BE2C (cell line): Measurements from ENCODE around the gene TOX3.

Experiments
- DNase-seq: peaks from one replicate; pipeline ENCODE4 v3.0.0-alpha.2; 2020
- H3K27me3 ChIP-seq: fragments of 250-450 bp; sonication (Bioruptor Pico); 2 replicates; pipeline ENCODE4 v1.5.1; 2020; ENCODE audit warnings: mild to moderate bottlenecking
- H3K36me3 ChIP-seq: fragments of 250-450 bp; sonication (Bioruptor Pico); 2 replicates; pipeline ENCODE4 v1.5.1; 2020; ENCODE audit warnings: mild to moderate bottlenecking
- H3K4me1 ChIP-seq: fragments of 250-450 bp; sonication (Bioruptor Pico); 2 replicates; pipeline ENCODE4 v1.5.1; 2020
- H3K4me3 ChIP-seq: 2 replicates; pipeline ENCODE4 v1.5.1; 2011; ENCODE audit warnings: low read depth, low read length
- H3K9me3 ChIP-seq: fragments of 250-450 bp; sonication (Bioruptor Pico); 2 replicates; pipeline ENCODE4 v1.5.1; 2020
- TF ChIP-seq, protein P1 (sequence below): IDR thresholded peaks from 2 replicates; pipeline ENCODE4 v1.5.1; 2012; ENCODE audit warnings: mild to moderate bottlenecking, low read depth, low read length

The TOX3 gene

DNA sequence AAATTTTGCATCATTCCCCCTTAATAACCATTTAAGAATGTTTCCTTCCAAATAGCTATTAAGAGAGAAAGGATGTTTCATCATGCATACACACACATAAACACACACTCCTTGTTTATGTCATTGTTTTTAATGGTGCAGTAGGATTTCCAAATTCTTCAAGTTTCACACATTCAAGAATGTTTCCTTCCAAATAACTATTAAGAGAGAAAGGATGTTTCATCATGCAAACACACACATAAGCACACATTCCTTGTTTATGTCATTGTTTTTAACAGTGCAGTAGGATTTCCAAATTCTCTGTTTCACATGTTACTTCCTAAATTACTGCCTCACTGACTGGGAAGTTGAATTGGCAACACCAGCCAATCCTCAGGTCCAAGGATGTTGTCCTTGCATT is 7.8 kb downstream of the TOX3 start:
- DNase-seq = no peak
- Histone ChIP-seq H3K4me3 (no peak overlapping the region), H3K36me3 (no peaks in the 10 kb centered on the region), H3K4me1 (no peaks in the 10 kb centered on the region), H3K27me3 (peaks cover 7% of the 10 kb centered on the region), H3K9me3 (no peaks in the 10 kb centered on the region)
- TF ChIP-seq, protein P1, sequence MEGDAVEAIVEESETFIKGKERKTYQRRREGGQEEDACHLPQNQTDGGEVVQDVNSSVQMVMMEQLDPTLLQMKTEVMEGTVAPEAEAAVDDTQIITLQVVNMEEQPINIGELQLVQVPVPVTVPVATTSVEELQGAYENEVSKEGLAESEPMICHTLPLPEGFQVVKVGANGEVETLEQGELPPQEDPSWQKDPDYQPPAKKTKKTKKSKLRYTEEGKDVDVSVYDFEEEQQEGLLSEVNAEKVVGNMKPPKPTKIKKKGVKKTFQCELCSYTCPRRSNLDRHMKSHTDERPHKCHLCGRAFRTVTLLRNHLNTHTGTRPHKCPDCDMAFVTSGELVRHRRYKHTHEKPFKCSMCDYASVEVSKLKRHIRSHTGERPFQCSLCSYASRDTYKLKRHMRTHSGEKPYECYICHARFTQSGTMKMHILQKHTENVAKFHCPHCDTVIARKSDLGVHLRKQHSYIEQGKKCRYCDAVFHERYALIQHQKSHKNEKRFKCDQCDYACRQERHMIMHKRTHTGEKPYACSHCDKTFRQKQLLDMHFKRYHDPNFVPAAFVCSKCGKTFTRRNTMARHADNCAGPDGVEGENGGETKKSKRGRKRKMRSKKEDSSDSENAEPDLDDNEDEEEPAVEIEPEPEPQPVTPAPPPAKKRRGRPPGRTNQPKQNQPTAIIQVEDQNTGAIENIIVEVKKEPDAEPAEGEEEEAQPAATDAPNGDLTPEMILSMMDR = no peak

DNA sequence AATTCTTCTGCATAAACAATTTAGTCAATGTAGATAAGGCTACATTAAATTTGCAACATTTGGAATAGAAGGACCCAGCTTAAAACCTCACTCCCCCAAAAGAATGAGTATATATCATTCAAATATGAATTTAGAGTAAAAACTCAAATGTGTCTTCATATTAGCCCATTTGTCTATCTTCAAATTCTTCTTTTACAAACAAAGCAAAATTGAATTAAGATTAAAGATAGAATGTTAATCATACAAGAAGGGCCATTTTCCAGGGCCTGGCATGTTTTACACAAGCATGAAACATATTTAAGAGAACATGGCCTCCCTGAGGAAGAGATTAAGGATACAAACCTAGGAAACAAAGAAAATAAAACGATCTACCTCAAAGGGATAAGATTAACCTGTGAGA is 8.4 kb downstream of the TOX3 start:
- Histone ChIP-seq H3K27me3 (peaks cover 7% of the 10 kb centered on the region), H3K36me3 (no peaks in the 10 kb centered on the region), H3K9me3 (no peaks in the 10 kb centered on the region), H3K4me1 (no peaks in the 10 kb centered on the region), H3K4me3 (no peak overlapping the region)
- TF ChIP-seq, protein P1 = no peak
- DNase-seq = no peak

DNA sequence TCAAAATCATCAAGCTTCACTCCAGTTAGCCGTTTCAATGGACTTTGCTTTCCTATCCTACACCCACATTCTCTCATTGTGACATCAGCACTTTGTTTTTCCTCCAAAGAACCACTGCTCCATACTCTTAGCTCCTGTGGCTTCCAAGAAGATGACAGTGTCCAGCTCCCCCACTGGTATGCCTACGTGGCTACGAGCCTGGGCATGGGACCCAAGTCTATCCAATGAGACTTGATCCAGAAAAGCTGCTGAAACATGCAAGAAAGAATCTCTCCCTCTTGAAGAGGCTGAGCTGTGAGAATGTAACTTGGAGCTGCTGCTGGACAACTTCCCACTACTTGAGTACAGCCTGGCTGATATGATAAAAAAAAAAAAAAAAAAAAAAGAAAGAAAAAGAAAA is 9.4 kb downstream of the TOX3 start:
- TF ChIP-seq, protein P1 = no peak
- Histone ChIP-seq H3K4me3 (no peak overlapping the region), H3K9me3 (no peaks in the 10 kb centered on the region), H3K36me3 (no peaks in the 10 kb centered on the region), H3K4me1 (no peaks in the 10 kb centered on the region), H3K27me3 (no peaks in the 10 kb centered on the region; the same call in 1 of the 2 replicates)
- DNase-seq = no peak

DNA sequence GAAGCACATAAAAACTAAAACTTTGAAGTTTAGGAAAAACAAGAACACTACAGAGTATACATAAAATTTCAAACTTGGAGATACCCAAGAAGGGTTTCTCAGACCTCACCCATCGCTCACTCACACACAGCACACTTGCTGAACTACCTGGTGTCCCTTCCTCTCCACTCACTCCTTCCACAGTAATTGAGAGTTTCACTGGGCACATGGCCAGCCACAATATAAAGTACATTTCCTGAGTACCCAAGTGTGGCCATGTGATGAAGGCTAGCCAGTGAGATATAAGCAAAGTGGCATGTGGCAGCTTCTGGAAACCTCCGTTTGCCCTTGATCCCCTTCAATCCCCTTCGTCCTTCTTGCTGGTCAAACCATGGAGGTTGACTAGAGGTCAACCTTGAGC is 11.9 kb downstream of the TOX3 start:
- H3K36me3 ChIP-seq = no peaks in the 10 kb centered on the region
- TF ChIP-seq, protein P1 = no peak
- no peaks in the 10 kb centered on the region for H3K4me1 ChIP-seq
- no peak overlapping the region for H3K4me3 ChIP-seq
- H3K27me3 ChIP-seq = no peaks in the 10 kb centered on the region
- H3K9me3 ChIP-seq = no peaks in the 10 kb centered on the region
- DNase-seq = no peak

DNA sequence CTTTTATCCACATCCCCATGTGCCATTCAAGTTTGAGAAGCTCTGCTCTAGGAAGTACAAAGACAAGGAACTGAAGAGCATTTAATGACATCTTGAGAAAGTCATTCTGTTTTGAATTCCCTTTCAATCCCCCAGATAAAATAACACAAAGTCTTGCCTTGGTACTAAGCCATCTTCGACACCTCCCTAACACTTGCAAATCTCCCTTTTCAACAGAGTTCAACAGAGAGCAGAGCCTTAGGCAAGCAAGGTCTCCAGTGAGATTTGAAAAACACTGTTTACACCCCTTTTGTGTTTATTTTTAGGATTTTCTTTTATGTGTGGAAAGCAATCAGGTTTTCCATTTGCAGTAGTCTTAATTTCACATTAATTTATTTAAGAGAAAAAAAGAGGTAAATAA is 13.6 kb downstream of the TOX3 start:
- Histone ChIP-seq H3K4me3 (no peak overlapping the region), H3K9me3 (no peaks in the 10 kb centered on the region), H3K27me3 (no peaks in the 10 kb centered on the region), H3K4me1 (no peaks in the 10 kb centered on the region), H3K36me3 (no peaks in the 10 kb centered on the region)
- TF ChIP-seq, protein P1 = no peak
- DNase-seq = no peak

DNA sequence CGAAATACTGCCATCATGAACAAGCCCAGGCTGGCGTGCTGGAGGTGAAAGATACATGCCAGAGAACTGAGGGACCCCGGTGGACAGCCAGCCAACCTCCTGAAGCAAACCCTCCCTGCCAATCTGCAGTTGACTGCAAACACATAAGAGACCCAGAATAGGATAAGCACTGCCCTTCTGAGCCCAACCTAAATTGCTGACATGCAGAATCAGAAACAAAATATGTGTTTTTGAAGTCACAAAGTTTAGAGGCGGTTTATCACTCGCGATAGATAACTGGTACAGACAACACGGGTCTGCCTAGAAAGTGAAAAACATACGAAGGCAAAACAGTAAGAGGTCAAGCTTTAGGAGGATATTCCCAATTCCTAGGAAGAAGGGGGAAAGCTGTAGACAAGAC is 14.6 kb downstream of the TOX3 start:
- Histone ChIP-seq H3K4me3 (no peak overlapping the region), H3K27me3 (no peaks in the 10 kb centered on the region), H3K4me1 (no peaks in the 10 kb centered on the region), H3K36me3 (no peaks in the 10 kb centered on the region), H3K9me3 (no peaks in the 10 kb centered on the region)
- no peak for DNase-seq
- TF ChIP-seq, protein P1 = no peak
